CD4-positive, CD25-positive, alpha-beta regulatory T cell (primary cell): Measurements from ENCODE around the gene ABCB4. TPM values are rescaled to one million over a fixed set of nuclear protein-coding genes. Genes with fewer than 3 reads are reported as not detected.
"Not testable (repeated sequence)": the region's sequence is repeated elsewhere in the genome, so short reads cannot be mapped to it uniquely, and the experiment has no call there.

ENCODE experiments used
- ATAC-seq, 2 donors: fragments of 150-1000 bp; cut with Tn5 transposase; one replicate each; pipeline ENCODE4 v1.10.0; 2021; ENCODE audit warnings: low read depth in 2 of 2, moderate number of reproducible peaks in 2 of 2, moderate library complexity in 1 of 2
- DNase-seq, 3 donors: peaks; one replicate each; pipeline versions ENCODE4 v3.0.0 to v3.0.0-alpha.2; 2012 to 2022; ENCODE audit warnings: mixed read lengths in 1 of 3
- H3K27ac ChIP-seq: one replicate; pipeline ENCODE4 v1.7.0; 2013; ENCODE audit warnings: mild to moderate bottlenecking, low read length; ENCODE audit not compliant: insufficient read depth, poor library complexity, severe bottlenecking
- H3K27me3 ChIP-seq: one replicate; pipeline ENCODE4 v1.7.0; 2013; ENCODE audit warnings: low read length; ENCODE audit not compliant: control insufficient read depth, insufficient read depth
- H3K36me3 ChIP-seq: one replicate; pipeline ENCODE4 v1.7.0; 2013; ENCODE audit warnings: mild to moderate bottlenecking, low read length, moderate library complexity; ENCODE audit not compliant: control insufficient read depth, insufficient read depth
- H3K4me1 ChIP-seq: 2 replicates; pipeline ENCODE4 v1.7.0; 2013; ENCODE audit warnings: mild to moderate bottlenecking, low read length; ENCODE audit not compliant: insufficient read depth, control insufficient read depth, poor library complexity, severe bottlenecking
- H3K4me3 ChIP-seq: one replicate; pipeline ENCODE4 v1.7.0; 2013; ENCODE audit warnings: low read depth, mild to moderate bottlenecking, low read length, moderate library complexity
- H3K9me3 ChIP-seq, 2 experiments: 1 replicate in 1 of 2; 2 replicates in 1 of 2; pipeline ENCODE4 v1.7.0; 2013; ENCODE audit warnings: low read length in 2 of 2, mild to moderate bottlenecking in 1 of 2, moderate library complexity in 1 of 2; ENCODE audit not compliant: control insufficient read depth in 2 of 2
- H3K27ac Mint-ChIP-seq, 3 donors: one replicate each; pipeline ENCODE4 v1.8.0; 2020 to 2022; ENCODE audit warnings: mild to moderate bottlenecking in 3 of 3, mixed read lengths in 3 of 3, moderate library complexity in 2 of 3
- H3K27me3 Mint-ChIP-seq: one replicate; pipeline ENCODE4 v1.8.0; 2022; ENCODE audit warnings: mild to moderate bottlenecking, mixed read lengths
- H3K36me3 Mint-ChIP-seq: one replicate; pipeline ENCODE4 v1.8.0; 2020; ENCODE audit warnings: mixed read lengths
- H3K4me1 Mint-ChIP-seq, 4 donors: one replicate each; pipeline ENCODE4 v1.8.0; 2020 to 2022; ENCODE audit warnings: mixed read lengths in 4 of 4, mild to moderate bottlenecking in 1 of 4
- H3K4me3 Mint-ChIP-seq, 4 donors: one replicate each; pipeline ENCODE4 v1.8.0; 2020 to 2022; ENCODE audit warnings: mild to moderate bottlenecking in 4 of 4, mixed read lengths in 4 of 4, moderate library complexity in 3 of 4
- H3K9me3 Mint-ChIP-seq, 7 donors: one replicate each; pipeline ENCODE4 v1.8.0; 2020 to 2022; ENCODE audit warnings: mixed read lengths in 7 of 7, mild to moderate bottlenecking in 3 of 7, moderate library complexity in 2 of 7
- polyA plus RNA-seq, 4 donors: library from polyadenylated mRNA; unstranded; fragments of 300-500 nt; fragmentation: Illumina TruSeq; gene quantifications; one replicate each; pipeline ENCODE4 v1.2.3, GENCODE V29; 2021
- total RNA-seq: library from RNA; stranded (reverse); gene quantifications from one replicate; pipeline ENCODE4 v1.2.3, GENCODE V29; 2022

ABCB4 gene
- total and polyA plus RNA-seq, 5 donors from 2014 or later, result not detected

DNA sequence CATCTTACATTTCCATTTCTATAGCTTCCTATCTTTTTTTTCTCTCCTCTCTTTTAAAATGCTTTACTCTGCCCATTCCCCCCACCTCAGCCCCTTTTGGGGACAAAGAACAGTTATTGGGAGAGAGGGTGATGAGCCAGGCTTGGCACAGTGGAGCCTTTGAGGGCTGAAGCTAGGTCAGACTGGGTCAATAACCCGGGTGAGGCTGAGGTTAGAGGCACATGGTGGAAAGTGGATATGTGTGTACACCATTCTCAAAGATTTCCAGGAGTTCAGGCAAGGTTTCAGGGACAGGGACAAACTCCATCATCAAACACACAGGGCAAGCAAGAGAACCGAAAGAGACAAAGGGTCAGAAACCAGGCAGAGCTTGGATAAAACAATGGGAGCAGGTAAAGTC lies 11.5 kb downstream of the ABCB4 start:
- Histone ChIP-seq H3K27me3 (no peaks in the 10 kb centered on the region), H3K4me3 (no peak overlapping the region), H3K27ac (no peak overlapping the region), H3K4me1 (no peaks in the 10 kb centered on the region), H3K36me3 (no peaks in the 10 kb centered on the region), H3K9me3 (no peaks in the 10 kb centered on the region)
- ATAC-seq (no peak), DNase-seq (no peak)
- Mint-ChIP-seq H3K9me3 (peaks cover 0 to 9% (median 0%) of the 10 kb centered on the region in 7 donors), H3K4me1 (no peaks in the 10 kb centered on the region), H3K27ac (no peak overlapping the region), H3K36me3 (no peaks in the 10 kb centered on the region), H3K4me3 (no peak overlapping the region), H3K27me3 (no peaks in the 10 kb centered on the region)

DNA sequence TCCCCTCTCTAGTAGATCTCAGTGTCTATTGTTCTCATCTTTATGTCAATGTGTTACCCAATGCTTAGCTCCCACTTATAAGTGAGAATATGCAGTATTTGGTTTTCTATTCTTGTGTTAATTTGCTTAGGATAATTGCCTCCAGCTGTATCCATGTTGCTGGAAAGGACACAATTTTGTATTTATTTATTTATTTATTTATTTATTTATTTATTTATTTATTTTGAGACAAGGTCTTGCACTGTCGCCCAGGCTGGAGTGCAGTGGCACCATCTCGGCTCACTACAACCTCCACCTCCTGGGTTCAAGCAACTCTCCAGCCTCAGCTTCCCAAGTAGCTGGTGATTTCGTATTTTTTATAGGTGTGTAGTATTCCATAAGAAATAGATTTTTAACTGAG lies 15.0 kb downstream of the ABCB4 start:
- not testable (repeated sequence) for DNase-seq, ATAC-seq, H3K36me3 ChIP-seq

DNA sequence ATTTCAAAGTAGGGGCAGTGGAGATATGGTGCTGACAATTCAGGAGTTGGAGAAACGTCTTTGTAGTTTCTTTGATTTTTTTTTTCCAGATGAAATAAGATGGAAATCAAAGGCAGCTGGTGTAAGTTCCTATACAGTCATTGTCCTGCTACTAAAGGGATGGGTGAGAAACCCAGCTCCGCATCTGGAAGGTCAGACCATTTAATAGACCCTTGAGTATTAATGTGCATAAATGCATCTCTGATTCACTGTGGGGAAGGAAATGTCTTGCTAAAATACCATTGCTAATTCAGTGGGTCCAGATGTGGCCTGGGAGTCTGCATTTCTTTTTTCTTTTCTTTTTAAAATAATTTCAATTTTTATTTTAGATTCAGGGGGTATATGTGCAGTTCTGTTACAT lies 15.5 kb downstream of the ABCB4 start:
- no peaks in the 10 kb centered on the region for H3K4me1 ChIP-seq
- Mint-ChIP-seq H3K36me3 (no peaks in the 10 kb centered on the region), H3K27me3 (no peaks in the 10 kb centered on the region), H3K27ac (no peak overlapping the region), H3K9me3 (no peaks in the 10 kb centered on the region), H3K4me3 (no peak overlapping the region), H3K4me1 (no peaks in the 10 kb centered on the region)
- H3K9me3 ChIP-seq, result no peaks in the 10 kb centered on the region
- H3K4me3 ChIP-seq, result no peak overlapping the region
- no peak overlapping the region for H3K27ac ChIP-seq
- ATAC-seq (no peak), DNase-seq (no peak)
- H3K27me3 ChIP-seq, result no peaks in the 10 kb centered on the region
- H3K36me3 ChIP-seq, result no peaks in the 10 kb centered on the region

More for the DNA sequence above, 15.0 kb downstream of the ABCB4 start:
- H3K27me3 Mint-ChIP-seq, H3K4me1 Mint-ChIP-seq, H3K27me3 ChIP-seq, H3K27ac ChIP-seq, H3K36me3 Mint-ChIP-seq, H3K4me3 ChIP-seq, H3K9me3 Mint-ChIP-seq, H3K4me1 ChIP-seq, H3K27ac Mint-ChIP-seq, H3K4me3 Mint-ChIP-seq, H3K9me3 ChIP-seq: not testable (repeated sequence)

DNA sequence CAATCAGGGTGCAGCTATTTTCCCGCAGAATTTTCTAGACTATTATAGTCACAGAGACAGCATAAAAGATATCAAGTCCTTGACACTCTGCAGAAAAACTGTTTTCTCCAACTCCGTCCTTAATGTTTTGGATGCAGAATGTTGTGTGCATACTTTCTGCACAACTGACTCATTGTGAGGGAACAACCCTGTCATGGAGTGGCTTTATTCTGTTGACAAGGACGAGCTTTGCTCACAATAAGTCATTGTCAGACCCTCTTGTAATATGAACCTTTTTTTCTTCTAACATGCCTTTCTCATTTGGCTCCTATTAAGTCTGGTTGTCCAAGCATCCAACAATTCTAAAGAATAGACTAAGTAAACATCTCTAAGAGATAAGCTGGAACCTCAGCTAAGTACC lies 17.3 kb downstream of the ABCB4 start:
- Histone ChIP-seq H3K4me3 (no peak overlapping the region), H3K27ac (no peak overlapping the region), H3K9me3 (no peaks in the 10 kb centered on the region), H3K36me3 (no peaks in the 10 kb centered on the region), H3K27me3 (no peaks in the 10 kb centered on the region), H3K4me1 (no peaks in the 10 kb centered on the region)
- Mint-ChIP-seq H3K27ac (no peak overlapping the region), H3K4me3 (no peak overlapping the region), H3K4me1 (no peaks in the 10 kb centered on the region), H3K9me3 (peaks cover 0 to 2% (median 0%) of the 10 kb centered on the region in 7 donors), H3K36me3 (no peaks in the 10 kb centered on the region), H3K27me3 (no peaks in the 10 kb centered on the region)
- DNase-seq (no peak), ATAC-seq (no peak)

DNA sequence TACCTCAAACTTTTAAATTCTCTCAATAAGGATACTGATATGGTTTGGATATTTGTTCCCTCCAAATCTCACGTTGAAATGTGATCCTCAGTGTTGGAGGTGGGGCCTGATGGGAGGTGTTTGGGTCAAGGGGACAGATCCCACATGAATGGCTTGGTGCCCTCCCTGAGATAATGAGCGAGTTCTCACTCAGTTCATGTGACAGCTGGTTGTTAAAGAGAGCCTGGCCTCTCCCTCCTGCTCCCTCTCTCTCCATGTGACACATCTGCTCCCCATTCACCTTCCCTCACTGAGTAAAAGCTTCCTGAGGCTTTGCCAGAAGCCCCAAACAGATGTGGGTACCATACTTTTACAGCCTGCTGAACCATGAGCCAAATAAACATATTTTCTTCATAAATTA lies 19.2 kb downstream of the ABCB4 start:
- H3K4me1 Mint-ChIP-seq, result no peaks in the 10 kb centered on the region
- Histone ChIP-seq H3K27me3 (no peaks in the 10 kb centered on the region), H3K27ac (no peak overlapping the region), H3K36me3 (no peaks in the 10 kb centered on the region), H3K4me1 (no peaks in the 10 kb centered on the region), H3K4me3 (no peak overlapping the region), H3K9me3 (no peaks in the 10 kb centered on the region)
- H3K27me3 Mint-ChIP-seq, result no peaks in the 10 kb centered on the region
- H3K27ac Mint-ChIP-seq, result no peak overlapping the region
- no peak overlapping the region for H3K4me3 Mint-ChIP-seq
- DNase-seq (no peak), ATAC-seq (no peak)
- H3K36me3 Mint-ChIP-seq, result no peaks in the 10 kb centered on the region
- peaks cover 0 to 2% (median 0%) of the 10 kb centered on the region in 7 donors for H3K9me3 Mint-ChIP-seq

DNA sequence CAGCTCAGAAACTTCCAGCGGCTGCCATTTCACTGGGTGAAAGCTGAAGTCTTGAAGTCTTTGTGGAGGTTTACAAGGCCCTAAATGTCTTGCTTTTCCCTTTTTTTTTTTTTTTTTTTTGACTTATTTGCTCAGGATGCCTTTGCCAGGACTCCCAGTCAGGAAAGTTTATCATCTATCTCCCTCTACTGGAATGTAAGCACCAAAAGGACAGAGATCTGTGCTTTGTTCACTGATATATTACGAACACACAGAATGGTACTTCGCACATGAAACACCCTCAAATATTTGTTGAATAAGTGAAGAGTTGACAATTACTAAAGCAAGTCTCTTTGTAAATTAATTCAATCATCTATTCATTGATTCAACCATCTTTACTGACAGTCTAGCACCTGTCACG lies 23.2 kb downstream of the ABCB4 start:
- ATAC-seq (no peak), DNase-seq (no peak)
- peaks cover 0 to 2% (median 0%) of the 10 kb centered on the region in 7 donors for H3K9me3 Mint-ChIP-seq
- no peaks in the 10 kb centered on the region for H3K36me3 Mint-ChIP-seq
- Histone ChIP-seq H3K4me1 (no peaks in the 10 kb centered on the region), H3K4me3 (no peak overlapping the region), H3K9me3 (no peaks in the 10 kb centered on the region), H3K36me3 (no peaks in the 10 kb centered on the region), H3K27ac (no peak overlapping the region), H3K27me3 (no peaks in the 10 kb centered on the region)
- peaks cover 2% of the 10 kb centered on the region for H3K27me3 Mint-ChIP-seq
- no peaks in the 10 kb centered on the region for H3K4me1 Mint-ChIP-seq
- H3K4me3 Mint-ChIP-seq, result no peak overlapping the region
- no peak overlapping the region for H3K27ac Mint-ChIP-seq

DNA sequence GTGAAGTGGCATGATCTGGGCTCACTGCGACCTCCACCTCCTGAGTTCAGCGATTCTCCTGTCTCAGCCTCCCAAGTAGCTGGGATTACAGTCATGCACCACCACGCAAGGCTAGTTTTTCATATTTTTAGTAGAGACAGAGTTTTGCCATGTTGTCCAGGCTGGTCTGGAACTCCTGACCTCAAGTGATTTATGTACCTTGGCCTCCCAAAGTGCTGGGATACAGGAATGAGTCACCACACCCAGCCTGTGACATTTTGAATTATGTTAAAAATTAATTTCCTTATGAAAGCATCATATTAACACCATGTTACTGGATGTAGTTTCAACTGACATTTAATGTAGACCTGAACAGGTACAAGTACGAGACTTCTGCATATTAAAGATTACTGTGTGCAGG lies 24.3 kb downstream of the ABCB4 start:
- DNase-seq (no peak), ATAC-seq (no peak)
- Mint-ChIP-seq H3K9me3 (peaks cover 0 to 2% (median 0%) of the 10 kb centered on the region in 7 donors), H3K4me1 (no peaks in the 10 kb centered on the region), H3K36me3 (no peaks in the 10 kb centered on the region), H3K4me3 (no peak overlapping the region), H3K27me3 (peaks cover 5% of the 10 kb centered on the region), H3K27ac (no peak overlapping the region)
- Histone ChIP-seq H3K9me3 (no peaks in the 10 kb centered on the region), H3K4me3 (no peak overlapping the region), H3K27ac (no peak overlapping the region), H3K4me1 (no peaks in the 10 kb centered on the region), H3K27me3 (no peaks in the 10 kb centered on the region), H3K36me3 (no peaks in the 10 kb centered on the region)

DNA sequence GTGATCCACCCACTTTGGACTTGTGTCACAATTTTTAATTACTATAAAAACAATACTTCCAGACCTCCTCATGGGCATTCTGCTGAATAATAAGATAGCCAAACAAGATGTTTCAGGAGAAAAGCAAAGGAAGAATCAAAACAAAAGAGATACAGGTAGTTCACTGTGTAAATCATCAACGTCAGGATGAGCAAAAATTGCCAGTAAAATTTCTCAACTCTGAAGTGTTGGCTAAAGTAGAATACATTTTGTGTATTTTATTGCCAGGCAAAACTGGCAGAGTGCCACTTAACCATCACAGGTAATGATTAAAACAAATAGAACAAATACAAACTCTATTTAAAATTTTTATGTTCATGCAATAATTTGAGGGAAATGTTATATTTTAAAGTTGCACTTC lies 24.8 kb downstream of the ABCB4 start:
- Mint-ChIP-seq H3K27ac (no peak overlapping the region), H3K9me3 (peaks cover 0 to 2% (median 0%) of the 10 kb centered on the region in 7 donors), H3K4me1 (no peaks in the 10 kb centered on the region), H3K27me3 (peaks cover 8% of the 10 kb centered on the region), H3K4me3 (no peak overlapping the region), H3K36me3 (no peaks in the 10 kb centered on the region)
- Histone ChIP-seq H3K4me3 (no peak overlapping the region), H3K27me3 (no peaks in the 10 kb centered on the region), H3K9me3 (no peaks in the 10 kb centered on the region), H3K36me3 (no peaks in the 10 kb centered on the region), H3K27ac (no peak overlapping the region), H3K4me1 (no peaks in the 10 kb centered on the region)
- DNase-seq, result no peak
- ATAC-seq, result no peak
